ENCODE measurements around the gene RABL6.
A peak's percentile ranks its signal among the peaks of the same experiment; 100 is the strongest.

The RABL6 gene

GRCh38 chr9:136847088-136847825, 39.5 kb downstream of the RABL6 start:
- DNase-seq (ENCODE audit: low spot score): no peak

GRCh38 chr9:136847826-136848392, 40.2 kb downstream of the RABL6 start:
- DNase-seq (ENCODE audit: low spot score): peak; percentile 74

- no peak for DNase-seq (ENCODE audit: low spot score)
These were observed 40.8 kb downstream of the RABL6 start for GRCh38 chr9:136848393-136849037.

- DNase-seq (ENCODE audit: low spot score): peak; percentile 98
These were observed 41.6 kb downstream of the RABL6 start, which contains the start of gene PHPT1 for GRCh38 chr9:136849038-136849959. PHPT1 (plus strand) TSS chr9:136849409; CDS start chr9:136849431, 22 bp downstream.

- no peak for DNase-seq (ENCODE audit: low spot score)
These were observed 42.5 kb downstream of the RABL6 start for GRCh38 chr9:136849960-136850865.

GRCh38 chr9:136850866-136851775, 43.4 kb downstream of the RABL6 start:
- no peak for DNase-seq (ENCODE audit: low spot score)

- DNase-seq (ENCODE audit: low spot score): no peak
These were observed 44.4 kb downstream of the RABL6 start, which contains the start of gene MAMDC4 for GRCh38 chr9:136851941-136852663. MAMDC4 (plus strand) TSS chr9:136852346; CDS start chr9:136852417, 71 bp downstream.

- no peak for DNase-seq (ENCODE audit: low spot score)
These were observed 45.2 kb downstream of the RABL6 start for GRCh38 chr9:136852664-136853595.

GRCh38 chr9:136853596-136854112, 45.9 kb downstream of the RABL6 start:
- DNase-seq (ENCODE audit: low spot score): no peak

- DNase-seq (ENCODE audit: low spot score): no peak
These were observed 46.5 kb downstream of the RABL6 start for GRCh38 chr9:136854113-136854841.

GRCh38 chr9:136854842-136855460, 47.2 kb downstream of the RABL6 start:
- no peak for DNase-seq (ENCODE audit: low spot score)

GRCh38 chr9:136855461-136856078, 47.8 kb downstream of the RABL6 start:
- no peak for DNase-seq (ENCODE audit: low spot score)

GRCh38 chr9:136856079-136856476, 48.3 kb downstream of the RABL6 start:
- DNase-seq (ENCODE audit: low spot score): no peak

- no peak for DNase-seq (ENCODE audit: low spot score)
These were observed 48.9 kb downstream of the RABL6 start for GRCh38 chr9:136856541-136857141.

- DNase-seq (ENCODE audit: low spot score): no peak
These were observed 49.4 kb downstream of the RABL6 start for GRCh38 chr9:136857166-136857565.

All from CD4-positive, alpha-beta T cell treated with Interleukin-2 at 100 ng/mL for 4 hours (primary cell).